Chondrocyte (in vitro differentiated cells): ENCODE results near the gene PRR35. TPM values are rescaled to one million over a fixed set of nuclear protein-coding genes. Genes with fewer than 3 reads are reported as not detected.

ENCODE experiments used
- DNase-seq: peaks from one replicate; pipeline ENCODE4 v3.0.0; 2021; ENCODE audit warnings: mixed read lengths, low spot score
- H3K27ac Mint-ChIP-seq: one replicate; pipeline ENCODE4 v1.8.0; 2021; ENCODE audit warnings: mild to moderate bottlenecking, moderate library complexity, mixed read lengths; ENCODE audit not compliant: unreplicated experiment
- H3K27me3 Mint-ChIP-seq: 2 replicates; pipeline ENCODE4 v1.8.0; 2021; ENCODE audit warnings: low read depth, mixed read lengths
- H3K36me3 Mint-ChIP-seq: 2 replicates; pipeline ENCODE4 v1.8.0; 2021; ENCODE audit warnings: low read depth, mixed read lengths
- H3K4me1 Mint-ChIP-seq: 2 replicates; pipeline ENCODE4 v1.8.0; 2021; ENCODE audit warnings: low read depth, mild to moderate bottlenecking, mixed read lengths
- H3K4me3 Mint-ChIP-seq: one replicate; pipeline ENCODE4 v1.8.0; 2021; ENCODE audit warnings: mild to moderate bottlenecking, moderate library complexity, mixed read lengths; ENCODE audit not compliant: unreplicated experiment
- H3K9me3 Mint-ChIP-seq: 2 replicates; pipeline ENCODE4 v1.8.0; 2021; ENCODE audit warnings: low read depth, mixed read lengths
- CTCF ChIP-seq: fragments of 200-600 bp; sonication (generic); IDR thresholded peaks from 2 replicates; pipeline ENCODE4 v1.5.0; 2021; ENCODE audit warnings: antibody characterized with exemption, mild to moderate bottlenecking, moderate library complexity
- total RNA-seq: library from RNA; stranded (reverse); gene quantifications from 3 replicates; pipeline ENCODE4 v1.2.1, GENCODE V29; 2021

The PRR35 gene
- total RNA-seq, 1 donor from 2014 or later, result not detected

GRCh38 chr16:598823-599739 is 38.9 kb downstream of the PRR35 start:
- Mint-ChIP-seq H3K4me3 (no peak overlapping the region), H3K4me1 (no peaks in the 10 kb centered on the region), H3K27me3 (no peaks in the 10 kb centered on the region), H3K9me3 (no peaks in the 10 kb centered on the region), H3K36me3 (peaks cover 7% of the 10 kb centered on the region), H3K27ac (no peak overlapping the region)
- TF ChIP-seq CTCF, result no peak
- DNase-seq, result peak; percentile 92

- no peak overlapping the region for H3K4me3 Mint-ChIP-seq
- H3K36me3 Mint-ChIP-seq, result peaks cover 7% of the 10 kb centered on the region
- peak; percentile 62 for TF ChIP-seq CTCF
- H3K27ac Mint-ChIP-seq, result no peak overlapping the region
- no peaks in the 10 kb centered on the region for H3K4me1 Mint-ChIP-seq
- no peaks in the 10 kb centered on the region for H3K9me3 Mint-ChIP-seq
- no peak for DNase-seq
- no peaks in the 10 kb centered on the region for H3K27me3 Mint-ChIP-seq
Observed at GRCh38 chr16:600781-601180, 40.6 kb downstream of the PRR35 start.

GRCh38 chr16:603933-604332 is 43.7 kb downstream of the PRR35 start:
- no peak for TF ChIP-seq CTCF
- Mint-ChIP-seq H3K9me3 (no peaks in the 10 kb centered on the region), H3K36me3 (no peaks in the 10 kb centered on the region), H3K27ac (no peak overlapping the region), H3K4me3 (no peak overlapping the region), H3K4me1 (no peaks in the 10 kb centered on the region), H3K27me3 (no peaks in the 10 kb centered on the region)
- DNase-seq, result no peak

GRCh38 chr16:606656-607307 is 46.6 kb downstream of the PRR35 start:
- Mint-ChIP-seq H3K27ac (no peak overlapping the region), H3K36me3 (no peaks in the 10 kb centered on the region), H3K9me3 (no peaks in the 10 kb centered on the region), H3K27me3 (no peaks in the 10 kb centered on the region), H3K4me1 (peaks cover 2% of the 10 kb centered on the region), H3K4me3 (no peak overlapping the region)
- TF ChIP-seq CTCF, result no peak
- no peak for DNase-seq

GRCh38 chr16:608019-608418 is 47.8 kb downstream of the PRR35 start:
- H3K27ac Mint-ChIP-seq, result no peak overlapping the region
- peaks cover 2% of the 10 kb centered on the region for H3K4me1 Mint-ChIP-seq
- no peak overlapping the region for H3K4me3 Mint-ChIP-seq
- no peaks in the 10 kb centered on the region for H3K27me3 Mint-ChIP-seq
- no peak for DNase-seq
- no peak for TF ChIP-seq CTCF
- H3K9me3 Mint-ChIP-seq, result no peaks in the 10 kb centered on the region
- H3K36me3 Mint-ChIP-seq, result no peaks in the 10 kb centered on the region
